ENCODE results near the gene MAP3K7. TPM values are rescaled to one million over a fixed set of nuclear protein-coding genes. Genes with fewer than 3 reads are reported as not detected.

MAP3K7 gene
- total RNA-seq, 1 donor from 2014 or later = 18.3 TPM

DNA sequence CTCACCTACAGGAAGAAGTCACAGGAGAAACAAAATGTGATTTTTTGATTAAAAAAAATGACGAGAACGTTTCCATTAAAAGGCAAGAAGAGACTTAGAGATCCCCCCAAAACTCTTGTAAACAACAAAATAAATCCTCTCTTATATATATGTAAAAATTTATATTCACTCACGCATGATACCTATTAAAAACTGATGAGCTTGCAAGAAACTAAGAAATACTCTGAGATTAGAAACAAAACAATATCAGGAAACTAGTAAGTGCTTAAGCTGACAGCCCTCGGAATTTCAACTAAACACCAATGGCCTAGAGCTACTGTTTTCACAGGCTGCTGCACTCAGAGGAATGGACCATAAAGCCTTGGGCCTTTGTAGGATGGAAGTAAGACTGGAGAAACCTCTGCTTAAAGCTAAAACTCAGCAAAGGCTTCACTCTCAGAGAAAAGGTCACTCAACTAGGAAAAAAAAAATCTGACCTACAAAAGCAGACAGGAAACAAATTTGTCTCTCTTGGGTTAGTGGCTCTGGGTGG lies 63.0 kb downstream of the MAP3K7 start:
- Histone ChIP-seq H3K4me1 (no peaks in the 10 kb centered on the region), H3K27ac (no peak overlapping the region), H3K9me3 (no peaks in the 10 kb centered on the region), H3K27me3 (no peaks in the 10 kb centered on the region), H3K36me3 (peaks cover 32 to 46% of the 10 kb centered on the region in 2 donors), H3K4me3 (no peak overlapping the region)
- intact Hi-C loops (cut with DNase I) = no loop called here
- DNase-seq (ENCODE audit: low spot score in 2 of 2) = no peak
- TF ChIP-seq, protein P1, sequence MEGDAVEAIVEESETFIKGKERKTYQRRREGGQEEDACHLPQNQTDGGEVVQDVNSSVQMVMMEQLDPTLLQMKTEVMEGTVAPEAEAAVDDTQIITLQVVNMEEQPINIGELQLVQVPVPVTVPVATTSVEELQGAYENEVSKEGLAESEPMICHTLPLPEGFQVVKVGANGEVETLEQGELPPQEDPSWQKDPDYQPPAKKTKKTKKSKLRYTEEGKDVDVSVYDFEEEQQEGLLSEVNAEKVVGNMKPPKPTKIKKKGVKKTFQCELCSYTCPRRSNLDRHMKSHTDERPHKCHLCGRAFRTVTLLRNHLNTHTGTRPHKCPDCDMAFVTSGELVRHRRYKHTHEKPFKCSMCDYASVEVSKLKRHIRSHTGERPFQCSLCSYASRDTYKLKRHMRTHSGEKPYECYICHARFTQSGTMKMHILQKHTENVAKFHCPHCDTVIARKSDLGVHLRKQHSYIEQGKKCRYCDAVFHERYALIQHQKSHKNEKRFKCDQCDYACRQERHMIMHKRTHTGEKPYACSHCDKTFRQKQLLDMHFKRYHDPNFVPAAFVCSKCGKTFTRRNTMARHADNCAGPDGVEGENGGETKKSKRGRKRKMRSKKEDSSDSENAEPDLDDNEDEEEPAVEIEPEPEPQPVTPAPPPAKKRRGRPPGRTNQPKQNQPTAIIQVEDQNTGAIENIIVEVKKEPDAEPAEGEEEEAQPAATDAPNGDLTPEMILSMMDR (IDR thresholded peaks at IDR 0.05) = no peak

DNA sequence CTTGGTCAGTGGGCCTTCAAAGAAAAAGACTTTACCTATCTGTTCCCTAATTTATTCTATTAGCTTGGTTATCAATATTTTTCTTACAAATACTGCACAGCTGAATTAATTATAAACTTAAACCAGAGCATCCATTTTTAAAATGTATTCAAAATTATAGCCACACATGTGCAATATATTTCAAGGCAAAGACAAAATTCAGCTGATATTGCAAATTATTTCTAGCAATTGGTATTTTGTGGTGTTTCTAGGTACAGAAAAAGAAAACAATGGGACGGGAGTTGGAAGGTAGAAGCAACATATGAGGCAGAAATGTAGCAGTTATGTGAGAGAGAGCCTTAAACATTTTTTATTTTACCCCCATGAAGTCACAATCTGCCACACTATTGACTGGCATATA lies 64.9 kb downstream of the MAP3K7 start:
- no peaks in the 10 kb centered on the region for H3K27me3 ChIP-seq
- H3K36me3 ChIP-seq = peaks cover 40 to 54% of the 10 kb centered on the region in 2 donors
- intact Hi-C loops (cut with DNase I) = no loop called here
- TF ChIP-seq, protein P1 (IDR thresholded peaks at IDR 0.05) = no peak
- DNase-seq (ENCODE audit: low spot score in 2 of 2) = no peak
- no peak overlapping the region for H3K27ac ChIP-seq
- H3K9me3 ChIP-seq = no peaks in the 10 kb centered on the region
- H3K4me3 ChIP-seq = no peak overlapping the region
- H3K4me1 ChIP-seq = no peaks in the 10 kb centered on the region

DNA sequence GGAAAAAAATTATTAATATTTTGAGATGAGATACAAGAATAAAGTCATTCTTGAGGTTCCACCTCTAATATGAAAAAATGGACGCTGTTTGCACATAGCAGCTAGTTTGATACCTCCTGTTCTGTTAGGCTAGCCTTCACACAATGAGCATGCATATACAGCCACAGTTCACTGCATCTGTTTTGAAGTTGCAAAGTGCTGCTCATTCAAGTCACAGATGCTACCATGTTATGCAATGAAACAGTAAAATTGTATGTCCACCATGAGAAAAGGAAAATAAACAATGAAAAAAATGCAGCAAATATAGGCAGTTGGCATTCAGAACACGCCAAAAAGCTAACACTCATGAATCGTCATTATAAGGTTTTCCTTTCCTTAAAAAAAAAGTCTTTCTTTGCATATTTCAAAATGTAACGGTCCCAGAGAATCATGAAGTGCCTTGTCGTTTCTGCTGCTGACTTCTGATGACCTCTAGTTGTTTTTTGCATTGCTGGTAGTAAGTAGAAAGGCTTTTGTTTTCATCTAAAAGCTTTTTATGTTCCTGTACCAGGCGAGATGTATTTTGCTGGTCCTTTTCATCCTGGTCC lies 70.7 kb downstream of the MAP3K7 start:
- H3K4me1 ChIP-seq = no peaks in the 10 kb centered on the region
- no peak overlapping the region for H3K4me3 ChIP-seq
- H3K27me3 ChIP-seq = no peaks in the 10 kb centered on the region
- TF ChIP-seq, protein P1 (IDR thresholded peaks at IDR 0.05) = no peak
- H3K9me3 ChIP-seq = no peaks in the 10 kb centered on the region
- intact Hi-C loops (cut with DNase I) = no loop called here
- DNase-seq (ENCODE audit: low spot score in 2 of 2) = no peak
- no peak overlapping the region for H3K27ac ChIP-seq
- peaks cover 48 to 71% of the 10 kb centered on the region in 2 donors for H3K36me3 ChIP-seq

DNA sequence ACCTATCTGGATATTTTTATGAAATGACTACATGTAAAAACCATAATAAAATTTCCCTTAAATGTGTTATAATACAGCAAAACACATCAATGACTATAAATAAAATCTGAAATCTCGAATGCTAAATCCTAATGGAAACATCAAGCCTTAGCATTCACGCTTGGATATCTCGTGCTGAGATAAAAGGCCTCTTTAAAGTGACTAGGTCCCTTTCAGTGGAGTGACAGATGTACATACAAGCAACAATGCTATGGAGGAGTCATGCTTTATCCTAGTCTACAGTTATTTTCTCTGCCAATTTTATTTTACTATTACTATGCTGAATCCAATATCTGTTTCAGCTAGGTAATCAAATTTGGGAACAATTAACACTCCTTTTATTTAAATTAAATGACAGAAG lies 72.4 kb downstream of the MAP3K7 start:
- DNase-seq (ENCODE audit: low spot score in 2 of 2) = no peak
- H3K4me3 ChIP-seq = no peak overlapping the region
- H3K36me3 ChIP-seq = peaks cover 43 to 60% of the 10 kb centered on the region in 2 donors
- intact Hi-C loops (cut with DNase I) = no loop called here
- TF ChIP-seq, protein P1 (IDR thresholded peaks at IDR 0.05) = no peak
- no peaks in the 10 kb centered on the region for H3K4me1 ChIP-seq
- H3K9me3 ChIP-seq = no peaks in the 10 kb centered on the region
- H3K27me3 ChIP-seq = no peaks in the 10 kb centered on the region
- no peak overlapping the region for H3K27ac ChIP-seq

DNA sequence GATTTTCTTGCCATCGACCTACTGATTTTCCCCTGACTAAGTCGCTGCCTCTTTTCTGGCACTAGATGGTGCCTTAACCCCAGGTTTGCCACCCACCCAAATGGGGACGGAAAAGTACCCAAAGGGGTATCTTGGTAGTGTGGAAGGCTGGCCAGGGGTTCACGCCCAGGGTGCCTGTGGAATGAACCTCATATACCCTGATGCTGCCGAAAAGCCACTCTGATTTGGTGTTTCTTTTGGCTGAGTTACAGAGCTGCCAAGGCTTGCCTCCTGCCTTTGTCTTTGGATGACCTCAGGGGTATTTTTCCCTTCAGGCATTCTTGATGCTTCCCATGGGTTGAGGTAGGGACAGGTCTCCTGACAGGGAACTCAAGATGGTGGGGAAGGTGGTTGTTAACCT lies 78.1 kb downstream of the MAP3K7 start:
- Histone ChIP-seq H3K36me3 (peaks cover 15 to 18% of the 10 kb centered on the region in 2 donors), H3K4me1 (no peaks in the 10 kb centered on the region), H3K9me3 (no peaks in the 10 kb centered on the region), H3K27me3 (no peaks in the 10 kb centered on the region), H3K27ac (no peak overlapping the region), H3K4me3 (no peak overlapping the region)
- DNase-seq (ENCODE audit: low spot score in 2 of 2) = no peak
- intact Hi-C loops (cut with DNase I) = no loop called here
- TF ChIP-seq, protein P1 (IDR thresholded peaks at IDR 0.05) = no peak

Measured in ascending aorta (tissue), 2 donors.